T-helper 1 cell treated with Interleukin-12 subunit alpha and Interleukin-12 subunit beta and Interleukin-4 antibody, amounts not matched to agents 30 μg/mL and 1 μg/mL, for 36 hours (primary cell): ENCODE data around the gene KDM2B.

Experiments
- H3K27ac Mint-ChIP-seq: one replicate; pipeline ENCODE4 v1.8.0; 2021; ENCODE audit warnings: mild to moderate bottlenecking, mixed read lengths
- H3K27me3 Mint-ChIP-seq: one replicate; pipeline ENCODE4 v1.8.0; 2021; ENCODE audit warnings: low read depth, mixed read lengths
- H3K36me3 Mint-ChIP-seq: one replicate; pipeline ENCODE4 v1.8.0; 2021; ENCODE audit warnings: low read depth, mixed read lengths
- H3K4me1 Mint-ChIP-seq: one replicate; pipeline ENCODE4 v1.8.0; 2021; ENCODE audit warnings: low read depth, mixed read lengths
- H3K4me3 Mint-ChIP-seq: one replicate; pipeline ENCODE4 v1.8.0; 2021; ENCODE audit warnings: mild to moderate bottlenecking, moderate library complexity, mixed read lengths
- H3K9me3 Mint-ChIP-seq: one replicate; pipeline ENCODE4 v1.8.0; 2021; ENCODE audit warnings: mixed read lengths

The KDM2B gene

GRCh38 chr12:121446750-121447149 lies 134.1 kb downstream of the KDM2B start:
- H3K9me3 Mint-ChIP-seq = no peaks in the 10 kb centered on the region
- no peak overlapping the region for H3K4me3 Mint-ChIP-seq
- H3K27me3 Mint-ChIP-seq = no peaks in the 10 kb centered on the region
- no peak overlapping the region for H3K27ac Mint-ChIP-seq
- H3K4me1 Mint-ChIP-seq = peaks cover 9% of the 10 kb centered on the region
- H3K36me3 Mint-ChIP-seq = peaks cover 13% of the 10 kb centered on the region

- Mint-ChIP-seq H3K27ac (no peak overlapping the region), H3K4me3 (no peak overlapping the region), H3K27me3 (no peaks in the 10 kb centered on the region), H3K9me3 (no peaks in the 10 kb centered on the region), H3K4me1 (peaks cover 3% of the 10 kb centered on the region), H3K36me3 (peaks cover 16% of the 10 kb centered on the region)
Measured at GRCh38 chr12:121444842-121445202, 136.0 kb downstream of the KDM2B start.

- Mint-ChIP-seq H3K4me1 (peaks cover 3% of the 10 kb centered on the region), H3K27me3 (no peaks in the 10 kb centered on the region), H3K4me3 (no peak overlapping the region), H3K9me3 (no peaks in the 10 kb centered on the region), H3K27ac (no peak overlapping the region), H3K36me3 (peaks cover 16% of the 10 kb centered on the region)
Measured at GRCh38 chr12:121443911-121444841, 136.6 kb downstream of the KDM2B start.

GRCh38 chr12:121443193-121443870 lies 137.5 kb downstream of the KDM2B start:
- H3K27ac Mint-ChIP-seq = no peak overlapping the region
- no peaks in the 10 kb centered on the region for H3K4me1 Mint-ChIP-seq
- no peaks in the 10 kb centered on the region for H3K9me3 Mint-ChIP-seq
- H3K4me3 Mint-ChIP-seq = no peak overlapping the region
- H3K36me3 Mint-ChIP-seq = peaks cover 15% of the 10 kb centered on the region
- H3K27me3 Mint-ChIP-seq = no peaks in the 10 kb centered on the region

GRCh38 chr12:121442028-121442948 lies 138.5 kb downstream of the KDM2B start:
- H3K9me3 Mint-ChIP-seq = no peaks in the 10 kb centered on the region
- H3K27ac Mint-ChIP-seq = no peak overlapping the region
- peaks cover 23% of the 10 kb centered on the region for H3K36me3 Mint-ChIP-seq
- no peak overlapping the region for H3K4me3 Mint-ChIP-seq
- H3K27me3 Mint-ChIP-seq = no peaks in the 10 kb centered on the region
- no peaks in the 10 kb centered on the region for H3K4me1 Mint-ChIP-seq

GRCh38 chr12:121441555-121441954 lies 139.3 kb downstream of the KDM2B start:
- H3K4me3 Mint-ChIP-seq = no peak overlapping the region
- H3K4me1 Mint-ChIP-seq = no peaks in the 10 kb centered on the region
- H3K9me3 Mint-ChIP-seq = peaks cover 6% of the 10 kb centered on the region
- no peaks in the 10 kb centered on the region for H3K27me3 Mint-ChIP-seq
- H3K27ac Mint-ChIP-seq = no peak overlapping the region
- peaks cover 30% of the 10 kb centered on the region for H3K36me3 Mint-ChIP-seq

GRCh38 chr12:121440768-121441167 lies 140.1 kb downstream of the KDM2B start:
- no peaks in the 10 kb centered on the region for H3K27me3 Mint-ChIP-seq
- H3K36me3 Mint-ChIP-seq = peaks cover 38% of the 10 kb centered on the region
- H3K4me3 Mint-ChIP-seq = no peak overlapping the region
- H3K27ac Mint-ChIP-seq = no peak overlapping the region
- H3K9me3 Mint-ChIP-seq = peaks cover 11% of the 10 kb centered on the region
- no peaks in the 10 kb centered on the region for H3K4me1 Mint-ChIP-seq

GRCh38 chr12:121439715-121440114 lies 141.1 kb downstream of the KDM2B start:
- H3K36me3 Mint-ChIP-seq = peaks cover 44% of the 10 kb centered on the region
- peaks cover 16% of the 10 kb centered on the region for H3K9me3 Mint-ChIP-seq

GRCh38 chr12:121438905-121439304 lies 141.9 kb downstream of the KDM2B start:
- Mint-ChIP-seq H3K27ac (no peak overlapping the region), H3K4me1 (no peaks in the 10 kb centered on the region), H3K27me3 (no peaks in the 10 kb centered on the region), H3K36me3 (peaks cover 45% of the 10 kb centered on the region), H3K4me3 (no peak overlapping the region), H3K9me3 (peaks cover 16% of the 10 kb centered on the region)

More at GRCh38 chr12:121439715-121440114, 141.1 kb downstream of the KDM2B start:
- H3K27ac Mint-ChIP-seq = no peak overlapping the region
- H3K4me3 Mint-ChIP-seq = no peak overlapping the region
- no peaks in the 10 kb centered on the region for H3K4me1 Mint-ChIP-seq
- no peaks in the 10 kb centered on the region for H3K27me3 Mint-ChIP-seq

- Mint-ChIP-seq H3K4me1 (no peaks in the 10 kb centered on the region), H3K9me3 (peaks cover 16% of the 10 kb centered on the region), H3K27me3 (no peaks in the 10 kb centered on the region), H3K36me3 (peaks cover 54% of the 10 kb centered on the region), H3K4me3 (no peak overlapping the region), H3K27ac (no peak overlapping the region)
Measured at GRCh38 chr12:121436706-121437105, 144.1 kb downstream of the KDM2B start.

- no peak overlapping the region for H3K27ac Mint-ChIP-seq
- peaks cover 64% of the 10 kb centered on the region for H3K36me3 Mint-ChIP-seq
- H3K4me1 Mint-ChIP-seq = peaks cover 4% of the 10 kb centered on the region
- H3K9me3 Mint-ChIP-seq = peaks cover 16% of the 10 kb centered on the region
- no peaks in the 10 kb centered on the region for H3K27me3 Mint-ChIP-seq
- H3K4me3 Mint-ChIP-seq = no peak overlapping the region
Measured at GRCh38 chr12:121432740-121433480, 147.9 kb downstream of the KDM2B start.

- peaks cover 4% of the 10 kb centered on the region for H3K4me1 Mint-ChIP-seq
- H3K27ac Mint-ChIP-seq = no peak overlapping the region
- H3K27me3 Mint-ChIP-seq = no peaks in the 10 kb centered on the region
- H3K36me3 Mint-ChIP-seq = peaks cover 50% of the 10 kb centered on the region
- H3K9me3 Mint-ChIP-seq = peaks cover 6% of the 10 kb centered on the region
- H3K4me3 Mint-ChIP-seq = no peak overlapping the region
Measured at GRCh38 chr12:121430833-121431415, 149.9 kb downstream of the KDM2B start.

GRCh38 chr12:121428883-121429282 lies 151.9 kb downstream of the KDM2B start:
- no peak overlapping the region for H3K27ac Mint-ChIP-seq
- H3K4me1 Mint-ChIP-seq = peaks cover 4% of the 10 kb centered on the region
- no peaks in the 10 kb centered on the region for H3K27me3 Mint-ChIP-seq
- H3K36me3 Mint-ChIP-seq = peaks cover 45% of the 10 kb centered on the region
- no peak overlapping the region for H3K4me3 Mint-ChIP-seq
- no peaks in the 10 kb centered on the region for H3K9me3 Mint-ChIP-seq
